ENCODE measurements around the gene CMTM8.

Gene CMTM8

GRCh38 chr3:32397941-32398340, 159.5 kb downstream of the CMTM8 start:
- peaks cover 3% of the 10 kb centered on the region for H3K27me3 ChIP-seq (ENCODE audit: control insufficient read depth, insufficient read depth, low read length)
- H3K9ac ChIP-seq (ENCODE audit: low read depth, low read length), result no peak overlapping the region
- peaks cover 10% of the 10 kb centered on the region for H3K4me1 ChIP-seq (ENCODE audit: control insufficient read depth, insufficient read depth, low read length)
- H3K9me3 ChIP-seq (ENCODE audit: control insufficient read depth, insufficient read depth, low read length), result no peaks in the 10 kb centered on the region
- H3K36me3 ChIP-seq (ENCODE audit: control insufficient read depth, insufficient read depth, low read length), result no peaks in the 10 kb centered on the region
- no peak overlapping the region for H3K4me3 ChIP-seq (ENCODE audit: low read depth, low read length)

- H3K27me3 ChIP-seq (ENCODE audit: control insufficient read depth, insufficient read depth, low read length), result no peaks in the 10 kb centered on the region
- H3K36me3 ChIP-seq (ENCODE audit: control insufficient read depth, insufficient read depth, low read length), result no peaks in the 10 kb centered on the region
- H3K4me3 ChIP-seq (ENCODE audit: low read depth, low read length), result no peak overlapping the region
- no peak overlapping the region for H3K9ac ChIP-seq (ENCODE audit: low read depth, low read length)
- H3K9me3 ChIP-seq (ENCODE audit: control insufficient read depth, insufficient read depth, low read length), result no peaks in the 10 kb centered on the region
- peaks cover 9% of the 10 kb centered on the region for H3K4me1 ChIP-seq (ENCODE audit: control insufficient read depth, insufficient read depth, low read length)
These were observed 160.1 kb downstream of the CMTM8 start for GRCh38 chr3:32398531-32398930.

GRCh38 chr3:32399030-32399620, 160.6 kb downstream of the CMTM8 start:
- H3K4me3 ChIP-seq (ENCODE audit: low read depth, low read length), result no peak overlapping the region
- H3K4me1 ChIP-seq (ENCODE audit: control insufficient read depth, insufficient read depth, low read length), result peaks cover 9% of the 10 kb centered on the region
- no peaks in the 10 kb centered on the region for H3K9me3 ChIP-seq (ENCODE audit: control insufficient read depth, insufficient read depth, low read length)
- H3K27me3 ChIP-seq (ENCODE audit: control insufficient read depth, insufficient read depth, low read length), result no peaks in the 10 kb centered on the region
- H3K9ac ChIP-seq (ENCODE audit: low read depth, low read length), result no peak overlapping the region
- H3K36me3 ChIP-seq (ENCODE audit: control insufficient read depth, insufficient read depth, low read length), result no peaks in the 10 kb centered on the region

DNA sequence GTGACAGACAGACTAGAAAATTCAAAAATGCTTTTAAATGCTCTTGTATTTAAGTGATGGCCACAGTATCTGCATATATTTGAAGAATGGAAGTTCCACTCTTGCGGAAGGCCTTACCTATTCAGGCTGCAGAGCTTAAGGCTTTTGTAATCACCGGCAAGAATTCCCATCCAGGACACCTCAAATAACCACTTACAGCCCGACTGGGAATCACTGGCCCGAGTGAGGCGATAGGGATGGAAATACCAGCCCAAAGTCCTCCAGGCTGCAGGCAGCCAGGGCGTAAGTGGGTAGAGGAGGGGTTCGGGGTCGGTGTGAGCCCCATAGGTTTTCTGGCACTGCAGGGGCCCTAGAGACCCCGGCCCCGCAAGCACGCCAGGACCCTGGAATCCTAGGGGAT, 162.6 kb downstream of the CMTM8 start:
- Histone ChIP-seq H3K9ac (ENCODE audit: low read depth, low read length) (peak overlapping the region; percentile 51), H3K36me3 (ENCODE audit: control insufficient read depth, insufficient read depth, low read length) (no peaks in the 10 kb centered on the region), H3K27me3 (ENCODE audit: control insufficient read depth, insufficient read depth, low read length) (no peaks in the 10 kb centered on the region), H3K4me3 (ENCODE audit: low read depth, low read length) (peak overlapping the region; percentile 27), H3K9me3 (ENCODE audit: control insufficient read depth, insufficient read depth, low read length) (no peaks in the 10 kb centered on the region), H3K4me1 (ENCODE audit: control insufficient read depth, insufficient read depth, low read length) (peaks cover 9% of the 10 kb centered on the region)

DNA sequence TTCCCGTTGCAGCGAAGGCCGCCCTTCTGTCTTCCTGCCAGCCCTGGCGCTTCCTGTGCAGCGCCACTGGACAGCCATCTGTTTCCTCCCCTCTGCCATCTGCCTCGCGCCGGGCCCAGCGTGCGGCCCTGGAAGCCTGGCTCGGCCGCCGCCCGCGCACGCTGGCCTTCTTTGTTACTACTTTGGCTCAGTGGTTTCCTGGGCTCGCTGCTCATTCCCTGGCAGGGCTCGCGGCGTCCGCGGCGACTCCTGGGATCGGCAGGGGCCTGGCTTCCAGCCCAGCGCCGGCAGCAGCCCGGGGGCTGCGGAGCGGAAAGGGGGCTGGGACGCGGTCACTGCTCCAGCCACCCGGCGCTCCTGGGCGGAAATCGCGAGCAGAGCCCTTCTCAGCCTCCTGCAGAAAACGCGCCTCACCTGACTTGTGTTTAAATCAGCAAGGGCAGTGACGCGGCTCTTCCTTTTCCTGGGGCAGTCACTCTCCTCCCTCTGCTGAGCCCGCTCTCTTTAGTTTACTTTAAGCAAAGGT, 163.1 kb downstream of the CMTM8 start:
- Histone ChIP-seq H3K27me3 (ENCODE audit: control insufficient read depth, insufficient read depth, low read length) (no peaks in the 10 kb centered on the region), H3K4me1 (ENCODE audit: control insufficient read depth, insufficient read depth, low read length) (peaks cover 10% of the 10 kb centered on the region), H3K9ac (ENCODE audit: low read depth, low read length) (peak overlapping the region; percentile 51), H3K4me3 (ENCODE audit: low read depth, low read length) (peak overlapping the region; percentile 27), H3K9me3 (ENCODE audit: control insufficient read depth, insufficient read depth, low read length) (no peaks in the 10 kb centered on the region), H3K36me3 (ENCODE audit: control insufficient read depth, insufficient read depth, low read length) (no peaks in the 10 kb centered on the region)

DNA sequence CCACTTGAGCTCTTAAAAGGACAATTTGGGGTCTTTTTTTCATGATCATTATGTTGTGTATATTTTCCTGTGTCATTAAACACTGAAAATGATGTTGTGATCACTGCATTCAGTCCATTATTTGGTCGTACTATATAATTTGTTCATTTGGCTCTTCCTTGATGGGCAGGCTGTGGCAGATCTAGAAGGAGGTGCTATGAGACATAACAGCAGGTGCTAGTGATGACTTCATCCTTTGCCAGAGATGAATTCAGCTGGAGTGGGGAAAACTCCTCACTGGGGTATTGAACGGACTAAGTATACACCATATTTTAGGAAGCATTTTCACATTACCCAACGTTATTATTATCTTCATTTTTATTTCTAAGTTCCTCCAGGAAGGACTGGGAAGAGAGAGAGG, 165.2 kb downstream of the CMTM8 start:
- no peaks in the 10 kb centered on the region for H3K9me3 ChIP-seq (ENCODE audit: control insufficient read depth, insufficient read depth, low read length)
- no peak overlapping the region for H3K4me3 ChIP-seq (ENCODE audit: low read depth, low read length)
- no peak overlapping the region for H3K9ac ChIP-seq (ENCODE audit: low read depth, low read length)
- peaks cover 15% of the 10 kb centered on the region for H3K4me1 ChIP-seq (ENCODE audit: control insufficient read depth, insufficient read depth, low read length)
- H3K27me3 ChIP-seq (ENCODE audit: control insufficient read depth, insufficient read depth, low read length), result no peaks in the 10 kb centered on the region
- no peaks in the 10 kb centered on the region for H3K36me3 ChIP-seq (ENCODE audit: control insufficient read depth, insufficient read depth, low read length)

GRCh38 chr3:32404714-32405113, 166.2 kb downstream of the CMTM8 start:
- no peaks in the 10 kb centered on the region for H3K9me3 ChIP-seq (ENCODE audit: control insufficient read depth, insufficient read depth, low read length)
- no peaks in the 10 kb centered on the region for H3K36me3 ChIP-seq (ENCODE audit: control insufficient read depth, insufficient read depth, low read length)
- H3K4me1 ChIP-seq (ENCODE audit: control insufficient read depth, insufficient read depth, low read length), result peaks cover 11% of the 10 kb centered on the region

DNA sequence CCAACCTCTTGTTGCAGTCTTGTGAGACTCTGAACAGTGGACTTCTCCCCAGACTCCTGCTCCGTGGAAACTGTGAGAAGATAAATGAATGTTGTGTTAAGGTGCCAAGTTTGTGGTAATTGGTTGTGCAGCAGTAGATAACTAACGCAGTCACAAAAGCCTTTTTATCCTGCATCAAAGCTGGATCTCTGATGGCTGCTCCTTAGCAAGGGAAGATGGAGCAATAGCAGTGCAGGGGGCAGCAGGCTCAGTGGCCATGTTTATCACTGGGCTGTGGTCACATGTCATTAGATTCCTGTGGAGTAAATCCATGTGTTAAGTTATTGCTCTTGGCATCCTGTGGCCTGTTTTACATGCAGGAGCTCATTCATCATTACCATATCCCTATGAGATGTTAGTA, 166.7 kb downstream of the CMTM8 start:
- no peak overlapping the region for H3K4me3 ChIP-seq (ENCODE audit: low read depth, low read length)
- peaks cover 12% of the 10 kb centered on the region for H3K4me1 ChIP-seq (ENCODE audit: control insufficient read depth, insufficient read depth, low read length)
- H3K36me3 ChIP-seq (ENCODE audit: control insufficient read depth, insufficient read depth, low read length), result no peaks in the 10 kb centered on the region
- no peaks in the 10 kb centered on the region for H3K27me3 ChIP-seq (ENCODE audit: control insufficient read depth, insufficient read depth, low read length)
- no peak overlapping the region for H3K9ac ChIP-seq (ENCODE audit: low read depth, low read length)
- H3K9me3 ChIP-seq (ENCODE audit: control insufficient read depth, insufficient read depth, low read length), result no peaks in the 10 kb centered on the region

More at GRCh38 chr3:32404714-32405113, 166.2 kb downstream of the CMTM8 start:
- Histone ChIP-seq H3K27me3 (ENCODE audit: control insufficient read depth, insufficient read depth, low read length) (no peaks in the 10 kb centered on the region), H3K4me3 (ENCODE audit: low read depth, low read length) (no peak overlapping the region), H3K9ac (ENCODE audit: low read depth, low read length) (no peak overlapping the region)

DNA sequence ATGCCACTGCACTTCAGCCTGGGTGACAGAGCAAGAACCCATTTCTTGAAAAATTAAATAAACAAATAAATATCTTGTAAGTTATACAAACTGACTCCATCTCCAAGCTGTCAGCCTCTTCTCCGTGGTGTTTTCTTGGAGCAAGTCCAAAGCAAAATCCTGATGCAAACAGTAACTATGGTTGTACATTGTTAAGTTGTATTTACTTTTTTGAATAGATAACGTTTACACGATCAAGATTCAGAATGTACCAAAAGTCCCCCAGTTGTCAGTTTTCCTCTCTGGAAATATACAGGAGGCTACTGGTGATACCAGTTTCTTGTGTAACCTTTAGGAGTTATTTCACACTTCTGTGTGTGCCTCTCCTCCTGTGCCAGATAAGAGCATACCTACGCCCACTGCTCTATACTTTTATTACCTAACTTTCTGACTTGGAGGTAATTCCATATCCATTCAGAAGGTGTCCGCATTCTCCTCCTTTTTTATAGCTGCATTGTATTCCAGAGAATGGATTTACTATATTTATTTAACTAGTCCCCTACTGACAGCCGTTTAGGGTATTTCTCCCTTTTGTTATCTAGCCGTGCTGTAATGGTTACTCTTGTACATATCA, 167.3 kb downstream of the CMTM8 start:
- no peaks in the 10 kb centered on the region for H3K36me3 ChIP-seq (ENCODE audit: control insufficient read depth, insufficient read depth, low read length)
- H3K27me3 ChIP-seq (ENCODE audit: control insufficient read depth, insufficient read depth, low read length), result no peaks in the 10 kb centered on the region
- H3K4me3 ChIP-seq (ENCODE audit: low read depth, low read length), result no peak overlapping the region
- H3K9me3 ChIP-seq (ENCODE audit: control insufficient read depth, insufficient read depth, low read length), result no peaks in the 10 kb centered on the region
- peaks cover 18% of the 10 kb centered on the region for H3K4me1 ChIP-seq (ENCODE audit: control insufficient read depth, insufficient read depth, low read length)
- H3K9ac ChIP-seq (ENCODE audit: low read depth, low read length), result no peak overlapping the region

- Histone ChIP-seq H3K4me1 (ENCODE audit: control insufficient read depth, insufficient read depth, low read length) (peaks cover 15% of the 10 kb centered on the region), H3K9me3 (ENCODE audit: control insufficient read depth, insufficient read depth, low read length) (no peaks in the 10 kb centered on the region), H3K36me3 (ENCODE audit: control insufficient read depth, insufficient read depth, low read length) (no peaks in the 10 kb centered on the region), H3K9ac (ENCODE audit: low read depth, low read length) (no peak overlapping the region), H3K27me3 (ENCODE audit: control insufficient read depth, insufficient read depth, low read length) (no peaks in the 10 kb centered on the region), H3K4me3 (ENCODE audit: low read depth, low read length) (no peak overlapping the region)
These were observed 168.3 kb downstream of the CMTM8 start for GRCh38 chr3:32406486-32407408.

DNA sequence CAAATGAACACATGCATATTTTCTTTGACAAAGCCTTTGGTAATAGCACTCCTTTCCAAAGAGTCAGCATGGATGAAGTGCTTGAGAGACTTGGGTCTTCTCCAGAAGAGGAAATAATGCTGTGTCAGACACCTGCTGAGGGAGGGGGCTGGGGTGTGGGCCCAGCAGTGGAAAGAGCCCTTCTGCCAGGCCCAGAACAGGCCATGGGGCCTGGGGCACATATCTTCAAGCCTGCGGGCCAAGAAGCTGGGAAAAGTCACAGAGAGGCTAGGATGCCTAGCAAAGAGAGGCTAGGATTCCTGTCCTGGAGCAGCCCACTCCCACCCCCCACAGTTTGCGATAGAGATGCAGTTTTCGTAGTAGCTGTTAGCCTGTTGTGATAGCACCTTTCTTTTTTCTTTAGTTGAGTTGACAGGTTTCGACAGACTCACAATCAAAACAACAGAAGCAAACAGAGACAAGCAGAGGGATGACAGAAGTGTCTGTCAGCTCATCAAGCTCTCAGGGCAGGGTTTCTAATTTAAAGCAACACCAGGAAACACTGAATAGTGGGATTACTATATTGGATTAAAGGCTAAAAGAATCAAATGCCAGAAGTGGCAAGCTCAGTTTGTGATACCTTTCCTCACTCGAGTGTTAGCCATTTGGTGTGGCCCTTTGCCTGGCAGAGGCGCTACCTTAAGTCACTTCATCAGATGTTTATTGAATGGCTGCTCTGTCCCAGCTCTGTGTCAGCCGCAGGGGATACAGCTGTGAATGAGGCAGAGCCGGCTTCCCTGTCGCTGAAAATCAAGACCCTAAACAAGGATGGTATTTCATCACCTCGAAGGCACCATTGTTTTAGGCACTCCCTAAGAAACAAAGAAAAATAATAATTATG, 172.1 kb downstream of the CMTM8 start:
- Histone ChIP-seq H3K27me3 (ENCODE audit: control insufficient read depth, insufficient read depth, low read length) (no peaks in the 10 kb centered on the region), H3K9ac (ENCODE audit: low read depth, low read length) (no peak overlapping the region), H3K36me3 (ENCODE audit: control insufficient read depth, insufficient read depth, low read length) (no peaks in the 10 kb centered on the region), H3K4me3 (ENCODE audit: low read depth, low read length) (no peak overlapping the region), H3K9me3 (ENCODE audit: control insufficient read depth, insufficient read depth, low read length) (no peaks in the 10 kb centered on the region), H3K4me1 (ENCODE audit: control insufficient read depth, insufficient read depth, low read length) (peaks cover 24% of the 10 kb centered on the region)
